Measurements from ENCODE around the gene LILRB3.
"Not testable (repeated sequence)": the region's sequence is repeated elsewhere in the genome, so short reads cannot be mapped to it uniquely, and the experiment has no call there.

LILRB3 gene

GRCh38 chr19:54216869-54217268 is 5.9 kb downstream of the LILRB3 start:
- Histone ChIP-seq H3K4me3 (no peak overlapping the region), H3K27ac (no peak overlapping the region)

- not testable (repeated sequence) for H3K4me3 ChIP-seq, H3K27ac ChIP-seq
Measured at GRCh38 chr19:54214734-54215133, 8.1 kb downstream of the LILRB3 start.

- H3K27ac ChIP-seq, H3K4me3 ChIP-seq: not testable (repeated sequence)
Measured at GRCh38 chr19:54214217-54214616, 8.6 kb downstream of the LILRB3 start.

GRCh38 chr19:54211235-54211634 is 11.6 kb downstream of the LILRB3 start:
- peak overlapping the region in 1 of 21 experiments; percentile 29 for H3K27ac ChIP-seq

GRCh38 chr19:54209811-54210494 is 12.9 kb downstream of the LILRB3 start:
- Histone ChIP-seq H3K4me3 (no peak overlapping the region), H3K27ac (peak overlapping the region in 20 of 21 experiments; percentile 26 to 88 (median 60))

More at GRCh38 chr19:54211235-54211634, 11.6 kb downstream of the LILRB3 start:
- no peak overlapping the region for H3K4me3 ChIP-seq

GRCh38 chr19:54209058-54209810 is 13.6 kb downstream of the LILRB3 start:
- Histone ChIP-seq H3K27ac (peak overlapping the region in 20 of 21 experiments; percentile 26 to 88 (median 60)), H3K4me3 (no peak overlapping the region)

GRCh38 chr19:54208784-54209057 is 14.1 kb downstream of the LILRB3 start:
- Histone ChIP-seq H3K4me3 (no peak overlapping the region), H3K27ac (peak overlapping the region in 19 of 21 experiments; percentile 13 to 88 (median 62))

- Histone ChIP-seq H3K4me3 (no peak overlapping the region), H3K27ac (peak overlapping the region; percentile 13 to 88 (median 63))
Measured at GRCh38 chr19:54207983-54208783, 14.6 kb downstream of the LILRB3 start.

GRCh38 chr19:54207676-54207982 is 15.2 kb downstream of the LILRB3 start:
- no peak overlapping the region for H3K4me3 ChIP-seq
- H3K27ac ChIP-seq = peak overlapping the region in 20 of 21 experiments; percentile 12 to 87 (median 62)

GRCh38 chr19:54207193-54207592 is 15.6 kb downstream of the LILRB3 start:
- H3K4me3 ChIP-seq = peak overlapping the region in 1 of 7 experiments; percentile 11
- H3K27ac ChIP-seq = peak overlapping the region in 20 of 21 experiments; percentile 12 to 87 (median 62)

GRCh38 chr19:54206831-54207177 is 16.0 kb downstream of the LILRB3 start:
- peak overlapping the region in 18 of 21 experiments; percentile 12 to 87 (median 61) for H3K27ac ChIP-seq
- peak overlapping the region in 1 of 7 experiments; percentile 11 for H3K4me3 ChIP-seq

GRCh38 chr19:54206030-54206830 is 16.6 kb downstream of the LILRB3 start:
- H3K4me3 ChIP-seq = peak overlapping the region in 1 of 7 experiments; percentile 11
- H3K27ac ChIP-seq = peak overlapping the region in 13 of 21 experiments; percentile 12 to 87 (median 70)

- peak overlapping the region in 1 of 7 experiments; percentile 2 for H3K4me3 ChIP-seq
- peak overlapping the region in 1 of 21 experiments; percentile 46 for H3K27ac ChIP-seq
Measured at GRCh38 chr19:54204767-54205468, 17.9 kb downstream of the LILRB3 start.

GRCh38 chr19:54203151-54203611 is 19.6 kb downstream of the LILRB3 start:
- Histone ChIP-seq H3K27ac (peak overlapping the region in 2 of 21 experiments; percentile 14 to 18), H3K4me3 (peak overlapping the region in 1 of 7 experiments; percentile 49)

GRCh38 chr19:54201980-54202379 is 20.8 kb downstream of the LILRB3 start:
- Histone ChIP-seq H3K27ac (peak overlapping the region in 8 of 21 experiments; percentile 88 to 97 (median 92)), H3K4me3 (peak overlapping the region in 6 of 7 experiments; percentile 49 to 72 (median 62))

- Histone ChIP-seq H3K27ac (peak overlapping the region; percentile 47 to 97 (median 90)), H3K4me3 (peak overlapping the region; percentile 49 to 72 (median 59))
Measured at GRCh38 chr19:54201172-54201701, 21.6 kb downstream of the LILRB3 start.

GRCh38 chr19:54199401-54199800 is 23.4 kb downstream of the LILRB3 start:
- no peak overlapping the region for H3K4me3 ChIP-seq
- peak overlapping the region in 3 of 21 experiments; percentile 88 to 95 (median 94) for H3K27ac ChIP-seq

- Histone ChIP-seq H3K27ac (no peak overlapping the region), H3K4me3 (no peak overlapping the region)
Measured at GRCh38 chr19:54197121-54197520, 25.7 kb downstream of the LILRB3 start.

Data from skin epidermis (tissue), 12 donors.